GM19240 (cell line): Measurements from ENCODE around the gene PLA2G2C.
A peak's percentile ranks its signal among the peaks of the same experiment; 100 is the strongest.

Source experiments
- DNase-seq: peaks from one replicate; pipeline ENCODE4 v3.0.0; 2011; ENCODE audit warnings: low spot score; ENCODE audit not compliant: insufficient read length

PLA2G2C gene

GRCh38 chr1:20209471-20209870 lies 23.2 kb upstream of the PLA2G2C start:
- DNase-seq: no peak

GRCh38 chr1:20207546-20207945 lies 21.2 kb upstream of the PLA2G2C start:
- no peak for DNase-seq

- no peak for DNase-seq
Observed at GRCh38 chr1:20202166-20202565, 15.8 kb upstream of the PLA2G2C start.

GRCh38 chr1:20200966-20201365 lies 14.6 kb upstream of the PLA2G2C start:
- DNase-seq: no peak

GRCh38 chr1:20199840-20200239 lies 13.5 kb upstream of the PLA2G2C start:
- DNase-seq: no peak

- no peak for DNase-seq
Observed at GRCh38 chr1:20199403-20199802, 13.1 kb upstream of the PLA2G2C start.

- no peak for DNase-seq
Observed at GRCh38 chr1:20198918-20199317, 12.6 kb upstream of the PLA2G2C start.

- no peak for DNase-seq
Observed at GRCh38 chr1:20198296-20198695, 12.0 kb upstream of the PLA2G2C start.

- DNase-seq: no peak
Observed at GRCh38 chr1:20197329-20197791, 11.0 kb upstream of the PLA2G2C start.

- no peak for DNase-seq
Observed at GRCh38 chr1:20195462-20195780, 9.1 kb upstream of the PLA2G2C start.

- peak; percentile 57 for DNase-seq
Observed at GRCh38 chr1:20194757-20195461, 8.6 kb upstream of the PLA2G2C start.

GRCh38 chr1:20194224-20194623 lies 7.9 kb upstream of the PLA2G2C start:
- DNase-seq: no peak

- DNase-seq: no peak
Observed at GRCh38 chr1:20192871-20193411, 6.6 kb upstream of the PLA2G2C start.

- DNase-seq: no peak
Observed at GRCh38 chr1:20192364-20192763, 6.0 kb upstream of the PLA2G2C start.

GRCh38 chr1:20191266-20191825 lies 5.0 kb upstream of the PLA2G2C start:
- no peak for DNase-seq

- DNase-seq: no peak
Observed at GRCh38 chr1:20190256-20191160, 4.2 kb upstream of the PLA2G2C start.

GRCh38 chr1:20189664-20190063 lies 3.3 kb upstream of the PLA2G2C start:
- no peak for DNase-seq

GRCh38 chr1:20188455-20188817 lies 2.1 kb upstream of the PLA2G2C start:
- DNase-seq: no peak

GRCh38 chr1:20187813-20188454 lies 1.6 kb upstream of the PLA2G2C start:
- no peak for DNase-seq

GRCh38 chr1:20187103-20187812 lies 940 bp upstream of the PLA2G2C start:
- no peak for DNase-seq
